Colonic mucosa (tissue), 4 donors: ENCODE measurements around the gene IL36RN. TPM values are rescaled to one million over a fixed set of nuclear protein-coding genes. Genes with fewer than 3 reads are reported as not detected.

ENCODE experiments used
- DNase-seq: peaks from one replicate; pipeline ENCODE4 v3.0.0-alpha.2; 2020
- H3K27ac ChIP-seq: fragments of 200-600 bp; one replicate; pipeline ENCODE4 v1.8.0; 2021
- H3K27me3 ChIP-seq: fragments of 200-600 bp; one replicate; pipeline ENCODE4 v1.8.0; 2021
- H3K36me3 ChIP-seq: fragments of 200-600 bp; one replicate; pipeline ENCODE4 v1.8.0; 2021
- H3K4me1 ChIP-seq: fragments of 200-600 bp; one replicate; pipeline ENCODE4 v1.8.0; 2021; ENCODE audit warnings: mild to moderate bottlenecking
- H3K4me3 ChIP-seq: fragments of 200-600 bp; one replicate; pipeline ENCODE4 v1.8.0; 2021
- H3K9ac ChIP-seq, 2 donors: one replicate each; pipeline ENCODE4 v1.7.0; 2013; ENCODE audit warnings: control low read depth in 2 of 2, low read depth in 2 of 2, low read length in 2 of 2
- H3K9me3 ChIP-seq: fragments of 200-600 bp; one replicate; pipeline ENCODE4 v1.8.0; 2021
- CTCF ChIP-seq: fragments of 200-600 bp; IDR thresholded peaks from one replicate; pipeline ENCODE4 v1.8.0; 2022; ENCODE audit warnings: antibody characterized with exemption, mild to moderate bottlenecking
- intact Hi-C: fragments of 100-400 bp; cut with DNase I; formaldehyde crosslinking; loops from one replicate; pipeline ENCODE4 v1.14.1; 2022
- total RNA-seq, 2 donors: library from RNA; stranded (reverse); fragmentation: NEBNext Ultra II Directional in 1 of 2; extraction: Animal tissue kit (Norgen Biotek cat#: 25700) in 1 of 2; gene quantifications; one replicate each; pipeline ENCODE4 v1.2.1, GENCODE V29; 2021
- donor health status: healthy.
- donor health status: DM: no; HTN: no; CAD: no.
- donor health status: DM: no; HTN: no; CAD: no.

IL36RN gene
- total RNA-seq, 2 donors from 2014 or later, result not detected

- intact Hi-C loops, result no loop called here
- peak; percentile 10 for DNase-seq
Measured at GRCh38 chr2:113061896-113062770, 3.1 kb downstream of the IL36RN start.

GRCh38 chr2:113064281-113064680, 5.3 kb downstream of the IL36RN start:
- DNase-seq, result peak; percentile 4
- no peak overlapping the region for H3K4me3 ChIP-seq
- no peak overlapping the region for H3K27ac ChIP-seq
- no peak for TF ChIP-seq CTCF
- H3K36me3 ChIP-seq, result no peaks in the 10 kb centered on the region
- H3K9ac ChIP-seq, result no peak overlapping the region
- no peaks in the 10 kb centered on the region for H3K4me1 ChIP-seq
- no peaks in the 10 kb centered on the region for H3K27me3 ChIP-seq
- intact Hi-C loops, result no loop called here
- H3K9me3 ChIP-seq, result no peaks in the 10 kb centered on the region

More at GRCh38 chr2:113061896-113062770, 3.1 kb downstream of the IL36RN start:
- Histone ChIP-seq H3K4me1 (no peaks in the 10 kb centered on the region), H3K9ac (no peak overlapping the region), H3K27ac (no peak overlapping the region), H3K36me3 (no peaks in the 10 kb centered on the region), H3K27me3 (no peaks in the 10 kb centered on the region), H3K9me3 (no peaks in the 10 kb centered on the region), H3K4me3 (no peak overlapping the region)
- no peak for TF ChIP-seq CTCF

GRCh38 chr2:113064898-113065297, 5.9 kb downstream of the IL36RN start:
- peak; percentile 9 for DNase-seq
- no peaks in the 10 kb centered on the region for H3K4me1 ChIP-seq
- no peak overlapping the region for H3K9ac ChIP-seq
- no peak overlapping the region for H3K27ac ChIP-seq
- no peak overlapping the region for H3K4me3 ChIP-seq
- intact Hi-C loops, result no loop called here
- H3K27me3 ChIP-seq, result no peaks in the 10 kb centered on the region
- H3K9me3 ChIP-seq, result no peaks in the 10 kb centered on the region
- no peaks in the 10 kb centered on the region for H3K36me3 ChIP-seq
- TF ChIP-seq CTCF, result no peak

- Histone ChIP-seq H3K9me3 (no peaks in the 10 kb centered on the region), H3K4me3 (no peak within 1 kb of the TSS), H3K27me3 (no peaks in the 10 kb centered on the region), H3K27ac (no peak within 1 kb of the TSS), H3K36me3 (no peaks in the 10 kb centered on the region), H3K4me1 (no peaks in the 10 kb centered on the region), H3K9ac (no peak within 1 kb of the TSS)
- no peak for TF ChIP-seq CTCF
- intact Hi-C loops, result no loop called here
- no peak for DNase-seq
Measured at GRCh38 chr2:113067681-113068080, 8.7 kb downstream of the IL36RN start, which contains the start of gene IL1F10. TSS of gene IL1F10 (plus strand) at chr2:113067970. CDS start at chr2:113072739, 4,769 bp downstream.

- intact Hi-C loops, result no loop called here
- Histone ChIP-seq H3K4me1 (no peaks in the 10 kb centered on the region), H3K27me3 (no peaks in the 10 kb centered on the region), H3K9me3 (no peaks in the 10 kb centered on the region), H3K27ac (no peak overlapping the region), H3K9ac (no peak overlapping the region), H3K4me3 (no peak overlapping the region), H3K36me3 (no peaks in the 10 kb centered on the region)
- DNase-seq, result no peak
- no peak for TF ChIP-seq CTCF
Measured at GRCh38 chr2:113068249-113068648, 9.3 kb downstream of the IL36RN start.
